GM12801 (cell line): ENCODE measurements around the gene MFSD6L.

ENCODE experiments used
- CTCF ChIP-seq: IDR thresholded peaks from one replicate; pipeline ENCODE4 v1.5.1; 2011; ENCODE audit warnings: control low read depth; ENCODE audit not compliant: insufficient read length; ENCODE audit errors: extremely low read depth

Gene MFSD6L

GRCh38 chr17:8839410-8839935 lies 40.3 kb upstream of the MFSD6L start:
- TF ChIP-seq CTCF, result no peak

DNA sequence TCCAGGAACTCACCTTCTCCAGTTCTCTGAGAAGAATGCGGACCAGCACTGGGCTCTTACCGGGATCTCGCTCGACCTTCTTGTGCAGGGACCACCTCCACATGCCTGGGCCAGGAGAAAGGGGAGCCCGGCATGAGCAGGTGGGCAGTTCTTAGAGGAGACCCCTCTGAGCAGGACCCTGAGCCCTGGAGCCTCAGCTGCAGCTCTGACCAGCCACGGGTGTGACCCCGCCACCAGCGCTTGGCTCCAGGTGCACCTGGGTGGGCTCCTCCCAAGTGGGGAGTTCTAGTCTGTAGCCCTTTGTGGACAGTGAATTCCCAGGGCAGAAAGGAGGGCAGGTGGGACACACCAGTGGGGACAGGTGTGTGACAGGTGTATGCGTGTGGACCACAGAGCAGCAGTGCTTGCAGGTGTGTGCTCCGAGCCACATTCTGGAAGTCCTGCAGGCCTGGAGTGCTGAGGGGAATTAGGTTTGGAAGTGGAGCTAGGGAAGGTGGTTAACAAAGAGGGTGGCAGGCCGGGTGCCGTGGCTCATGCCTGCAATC lies 39.5 kb upstream of the MFSD6L start:
- TF ChIP-seq CTCF, result no peak

GRCh38 chr17:8837563-8838075 lies 38.5 kb upstream of the MFSD6L start:
- TF ChIP-seq CTCF, result no peak

DNA sequence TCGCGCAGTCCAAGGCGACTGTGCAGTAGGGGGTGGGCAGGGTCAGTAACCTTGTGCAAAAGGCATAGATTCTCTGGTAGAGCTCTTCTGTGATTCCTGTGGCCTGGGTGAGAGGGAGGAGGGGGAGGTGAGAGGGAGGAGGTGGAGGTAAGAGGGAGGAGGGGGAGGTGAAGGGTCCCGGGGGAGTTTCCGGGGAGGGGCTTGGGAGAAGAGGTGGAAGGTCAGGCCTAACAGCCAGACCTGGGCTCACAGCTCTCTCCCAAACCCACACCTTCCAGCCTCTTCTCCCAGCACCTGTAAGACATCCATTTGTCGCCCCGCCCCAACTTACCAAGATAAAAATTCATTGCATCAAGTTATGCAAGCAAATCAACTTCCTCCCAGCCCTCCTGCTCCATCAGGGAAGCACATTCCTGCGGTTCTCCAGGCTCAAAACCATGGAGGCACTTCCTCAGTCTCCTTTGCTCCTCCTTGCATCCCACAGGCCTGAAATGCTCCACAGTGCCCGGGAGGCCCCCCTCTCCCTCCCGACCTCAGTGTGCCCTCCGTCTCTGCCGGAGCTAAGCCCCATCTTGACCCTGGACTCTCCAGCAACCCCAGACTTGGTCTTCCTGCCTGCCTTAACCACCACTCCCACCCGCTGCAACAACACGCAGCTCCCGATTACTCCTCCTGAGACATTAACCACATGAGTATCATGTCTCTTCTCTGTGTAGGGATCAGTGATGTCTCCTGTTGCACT lies 37.8 kb upstream of the MFSD6L start:
- no peak for TF ChIP-seq CTCF

DNA sequence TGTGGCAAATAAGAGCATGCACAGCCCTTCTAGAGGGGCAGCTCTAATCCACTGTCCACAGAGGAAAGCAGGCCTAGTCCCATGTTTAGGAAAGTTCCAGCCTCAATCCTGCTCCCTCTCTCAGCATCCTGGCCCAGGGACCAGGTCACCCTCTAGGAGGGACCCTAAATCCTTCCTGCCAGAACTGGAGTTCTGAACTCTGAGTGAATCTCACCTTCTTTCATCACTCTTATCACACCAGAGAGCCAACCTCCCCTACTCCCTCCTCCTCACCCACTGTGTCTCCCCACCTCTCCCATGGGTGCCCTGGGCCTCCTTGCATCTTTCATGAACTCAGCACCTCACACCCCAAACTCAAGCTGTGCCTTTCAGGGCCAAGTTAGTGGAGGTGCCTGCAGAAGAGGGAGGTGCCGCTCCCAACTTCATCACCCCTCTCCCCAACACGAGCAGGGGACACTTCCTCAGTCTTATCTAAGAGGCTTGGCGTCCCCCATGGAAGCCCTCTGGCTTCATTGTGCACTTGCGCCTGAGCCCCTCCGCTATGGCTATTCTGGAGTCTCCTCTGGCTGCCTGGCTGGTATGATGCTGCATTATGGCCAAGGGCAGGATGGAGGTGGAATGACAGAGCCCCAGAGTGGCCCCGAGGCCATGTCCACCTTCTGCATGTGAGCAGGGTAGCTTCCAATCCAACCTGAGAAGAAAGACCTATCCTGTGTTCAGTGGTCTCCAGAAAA lies 36.6 kb upstream of the MFSD6L start:
- TF ChIP-seq CTCF, result no peak

GRCh38 chr17:8835106-8835505 lies 35.9 kb upstream of the MFSD6L start:
- no peak for TF ChIP-seq CTCF

- no peak for TF ChIP-seq CTCF
Measured at GRCh38 chr17:8832711-8833352, 33.7 kb upstream of the MFSD6L start.
